GM12864 (cell line): ENCODE data around the gene PGAM5.

Experiments
- DNase-seq: peaks from one replicate; pipeline ENCODE4 v3.0.0-alpha.2; 2011; ENCODE audit warnings: low read depth
- H3K4me3 ChIP-seq: 2 replicates; pipeline ENCODE4 v1.5.1; 2011; ENCODE audit warnings: mild to moderate bottlenecking, low read depth, low read length, control low read depth
- TF ChIP-seq, protein P1 (sequence below): IDR thresholded peaks from 2 replicates; pipeline ENCODE4 v1.5.1; 2011; ENCODE audit warnings: low read depth, mild to moderate bottlenecking, moderate library complexity, low read length, control low read depth, inconsistent platforms; ENCODE audit errors: missing control alignments

PGAM5 gene

DNA sequence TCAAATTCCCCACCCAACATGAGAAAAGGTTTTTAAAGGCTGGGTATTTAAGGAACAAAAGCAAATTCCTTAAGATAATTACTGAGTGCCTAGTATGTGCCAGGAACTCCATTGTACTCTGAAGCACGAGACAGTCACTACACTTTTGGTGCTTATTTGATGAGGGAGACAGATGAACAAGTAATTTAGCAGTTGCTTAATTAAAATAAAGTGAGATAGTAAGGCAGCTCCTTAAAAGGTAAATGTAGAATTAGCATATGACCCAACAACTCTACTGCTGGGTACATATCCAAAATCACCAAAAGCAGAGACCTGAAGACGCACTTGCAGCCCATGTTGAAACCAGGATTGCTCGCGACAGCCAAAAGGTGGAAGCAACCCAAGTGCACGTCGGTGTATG, 44.8 kb upstream of the PGAM5 start:
- TF ChIP-seq, protein P1, sequence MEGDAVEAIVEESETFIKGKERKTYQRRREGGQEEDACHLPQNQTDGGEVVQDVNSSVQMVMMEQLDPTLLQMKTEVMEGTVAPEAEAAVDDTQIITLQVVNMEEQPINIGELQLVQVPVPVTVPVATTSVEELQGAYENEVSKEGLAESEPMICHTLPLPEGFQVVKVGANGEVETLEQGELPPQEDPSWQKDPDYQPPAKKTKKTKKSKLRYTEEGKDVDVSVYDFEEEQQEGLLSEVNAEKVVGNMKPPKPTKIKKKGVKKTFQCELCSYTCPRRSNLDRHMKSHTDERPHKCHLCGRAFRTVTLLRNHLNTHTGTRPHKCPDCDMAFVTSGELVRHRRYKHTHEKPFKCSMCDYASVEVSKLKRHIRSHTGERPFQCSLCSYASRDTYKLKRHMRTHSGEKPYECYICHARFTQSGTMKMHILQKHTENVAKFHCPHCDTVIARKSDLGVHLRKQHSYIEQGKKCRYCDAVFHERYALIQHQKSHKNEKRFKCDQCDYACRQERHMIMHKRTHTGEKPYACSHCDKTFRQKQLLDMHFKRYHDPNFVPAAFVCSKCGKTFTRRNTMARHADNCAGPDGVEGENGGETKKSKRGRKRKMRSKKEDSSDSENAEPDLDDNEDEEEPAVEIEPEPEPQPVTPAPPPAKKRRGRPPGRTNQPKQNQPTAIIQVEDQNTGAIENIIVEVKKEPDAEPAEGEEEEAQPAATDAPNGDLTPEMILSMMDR, result no peak
- no peak overlapping the region for H3K4me3 ChIP-seq
- no peak for DNase-seq

DNA sequence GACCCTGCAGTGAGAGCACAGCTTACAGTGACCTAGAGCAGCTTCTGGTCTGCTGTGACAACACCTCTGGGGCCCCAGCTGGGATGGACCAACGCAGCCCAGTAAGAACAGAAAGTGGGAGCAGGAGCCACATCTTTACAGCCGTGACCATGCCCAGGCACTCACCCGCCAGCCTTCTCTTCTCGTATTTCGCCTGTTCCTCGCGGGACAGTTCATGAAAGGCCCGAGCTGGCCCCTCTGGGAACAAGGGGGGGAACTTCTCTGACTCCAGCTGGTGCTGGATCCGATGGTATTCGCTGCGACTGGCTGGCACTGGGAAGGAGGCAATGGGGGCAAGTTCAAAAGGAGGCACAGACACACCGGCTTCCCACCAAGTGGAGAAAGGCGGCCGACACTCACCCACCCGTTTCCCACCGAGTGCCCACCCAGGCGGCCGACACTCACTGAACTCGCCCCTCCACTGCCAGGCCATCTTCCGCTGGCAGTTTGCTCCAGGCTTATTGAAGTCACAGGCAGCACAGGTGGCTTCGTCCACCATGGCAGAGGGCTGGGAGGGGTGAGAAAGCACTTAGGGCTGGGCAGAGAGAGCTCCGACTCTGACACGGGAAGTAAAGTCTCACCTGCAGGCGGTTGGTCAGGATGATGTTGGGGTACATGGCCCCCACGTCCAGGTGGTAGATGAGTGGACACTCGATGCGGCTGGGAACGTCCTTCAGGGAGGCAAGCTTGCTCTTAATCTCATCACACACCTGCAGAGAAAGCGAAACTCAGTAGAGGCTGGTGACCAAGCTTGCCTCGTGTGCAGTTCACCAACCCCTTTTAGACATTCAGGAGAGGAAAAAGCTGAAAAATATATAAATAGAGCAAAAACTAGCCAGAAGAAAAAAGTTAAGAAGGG, 42.2 kb upstream of the PGAM5 start:
- TF ChIP-seq, protein P1, result no peak
- H3K4me3 ChIP-seq, result no peak overlapping the region
- no peak for DNase-seq

DNA sequence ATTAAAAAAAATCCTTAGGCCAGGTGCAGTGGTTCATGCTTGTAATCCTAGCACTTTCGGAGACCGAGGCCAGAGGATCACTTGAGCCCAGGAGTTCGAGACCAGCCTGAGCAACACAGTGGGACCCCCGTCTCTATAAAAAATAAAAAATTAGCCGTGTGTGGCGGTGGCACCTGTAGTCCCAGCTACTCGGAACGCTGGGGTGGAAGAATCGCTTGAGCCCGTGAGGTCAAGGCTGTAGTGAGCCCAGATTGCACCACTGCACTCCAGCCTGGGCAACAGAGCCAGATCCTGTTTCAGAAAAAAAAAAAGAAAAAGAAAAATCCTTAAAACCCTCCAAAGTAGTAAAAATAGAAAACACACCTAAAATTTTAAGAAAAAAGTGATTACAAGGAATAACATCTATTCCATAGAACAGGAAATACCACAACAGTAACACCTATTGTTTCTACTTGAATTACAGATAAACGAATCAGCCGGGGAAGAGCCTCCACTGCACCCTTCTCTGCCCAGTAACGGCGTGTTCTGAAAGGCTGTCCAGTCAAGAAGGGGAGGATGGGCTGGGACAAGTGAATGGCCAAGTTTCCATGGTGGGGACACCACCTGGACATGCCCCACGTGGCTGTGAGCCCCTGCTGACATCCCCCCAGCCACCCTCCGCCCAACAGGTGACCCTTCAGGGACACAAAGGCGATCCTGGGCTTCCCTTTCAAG, 41.3 kb upstream of the PGAM5 start:
- TF ChIP-seq, protein P1, result no peak
- no peak for DNase-seq
- H3K4me3 ChIP-seq, result no peak overlapping the region

DNA sequence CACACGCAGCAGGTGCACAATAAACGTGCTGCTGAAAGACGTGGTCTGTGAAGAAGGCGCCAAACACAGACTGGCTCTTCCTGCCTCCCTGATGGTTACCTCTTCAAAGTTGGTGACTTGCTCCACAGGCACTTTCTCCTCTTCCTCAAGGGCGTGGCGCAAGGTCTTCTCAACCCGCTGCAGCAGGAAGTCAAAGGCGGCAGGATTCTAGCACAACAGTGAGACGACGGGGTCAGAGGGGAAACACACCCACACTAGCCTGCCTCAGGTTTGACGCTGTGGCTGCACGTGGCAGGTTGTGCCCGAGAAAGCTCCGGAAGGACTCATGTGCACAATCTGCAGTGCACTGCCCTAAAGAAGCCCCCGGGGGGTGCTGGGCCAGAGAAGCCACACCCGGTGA, 38.5 kb upstream of the PGAM5 start:
- H3K4me3 ChIP-seq, result no peak overlapping the region
- DNase-seq, result no peak
- TF ChIP-seq, protein P1, result no peak

DNA sequence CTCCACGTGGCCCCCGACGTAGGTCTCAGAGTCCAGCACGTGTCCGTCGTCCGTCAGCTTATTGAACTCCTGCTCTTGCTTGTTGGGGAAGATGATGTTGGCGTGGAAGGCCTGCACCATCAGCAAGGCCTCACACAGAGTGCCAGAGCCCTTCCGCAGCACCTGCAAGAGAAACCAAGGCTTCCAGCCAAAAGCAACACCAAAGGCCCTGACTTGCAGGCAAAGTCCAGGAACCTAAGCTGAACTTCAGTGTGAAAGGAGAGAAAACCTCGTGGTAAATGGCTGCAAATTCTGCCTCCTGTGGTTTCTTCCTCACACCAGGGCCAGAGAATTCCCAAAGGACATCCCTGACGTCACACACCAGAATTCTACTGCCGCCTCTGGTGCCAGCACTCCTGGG, 38.0 kb upstream of the PGAM5 start:
- no peak overlapping the region for H3K4me3 ChIP-seq
- DNase-seq, result no peak
- TF ChIP-seq, protein P1, result no peak

DNA sequence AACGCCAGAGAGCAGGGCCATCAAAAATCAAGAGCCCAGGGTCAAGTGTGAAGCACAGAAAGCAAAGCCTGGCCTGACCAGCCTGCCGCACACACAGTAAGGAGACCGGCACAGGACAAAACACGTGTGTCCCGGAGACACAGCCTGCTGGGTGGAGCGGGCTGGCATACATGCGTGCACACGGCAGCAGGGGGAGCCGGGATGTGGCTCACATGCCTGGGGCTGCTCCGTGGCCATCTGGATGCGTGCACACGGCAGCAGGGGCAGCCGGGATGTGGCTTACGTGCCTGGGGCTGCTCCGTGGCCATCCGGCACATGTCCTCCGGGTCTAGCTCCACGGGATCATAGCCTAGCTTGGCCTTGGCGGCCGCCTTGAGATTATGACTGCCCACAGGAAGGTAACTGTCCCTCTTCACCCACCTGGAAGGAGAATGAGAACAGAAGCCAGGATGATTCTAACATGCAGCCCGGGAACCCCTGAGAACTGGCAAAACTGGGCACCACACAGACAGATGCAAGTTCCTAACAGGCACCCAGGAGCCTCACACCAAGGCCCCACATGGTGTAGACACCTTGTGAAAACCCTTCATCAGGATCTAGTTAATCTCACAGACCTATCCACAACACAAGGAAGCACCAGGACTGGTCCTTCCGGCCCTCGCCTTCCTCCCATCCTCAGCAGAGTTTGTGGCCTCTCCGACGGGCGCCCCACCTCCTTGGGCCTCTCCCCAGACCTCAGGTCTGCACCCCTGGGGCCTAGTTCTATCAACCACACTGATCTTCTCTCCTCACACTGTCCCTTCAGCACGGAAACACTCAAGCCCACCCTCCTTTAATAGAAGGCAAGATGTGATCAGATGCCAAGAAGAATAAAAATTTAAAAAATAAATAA, 37.1 kb upstream of the PGAM5 start:
- TF ChIP-seq, protein P1, result no peak
- no peak for DNase-seq
- H3K4me3 ChIP-seq, result no peak overlapping the region
